HTERT RPE-1 (cell line): ENCODE measurements around the gene COMMD2.

Source experiments
- in situ Hi-C: fragments of 300-500 bp; cut with MboI; formaldehyde crosslinking; loops from 4 replicates; pipeline ENCODE4 v1.14.3; 2020; ENCODE audit warnings: low sequenced_read_pairs

Gene COMMD2

GRCh38 chr3:149752051-149752787, at the start of gene COMMD2:
Gene COMMD2 (minus strand): TSS chr3:149752489. CDS start chr3:149752444, 45 bp downstream.
- in situ Hi-C loops, result no loop called here

GRCh38 chr3:149801639-149802038, 49.4 kb upstream of the COMMD2 start:
- in situ Hi-C loops, result no loop called here

- in situ Hi-C loops, result no loop called here
Measured at GRCh38 chr3:149801195-149801594, 48.9 kb upstream of the COMMD2 start.

DNA sequence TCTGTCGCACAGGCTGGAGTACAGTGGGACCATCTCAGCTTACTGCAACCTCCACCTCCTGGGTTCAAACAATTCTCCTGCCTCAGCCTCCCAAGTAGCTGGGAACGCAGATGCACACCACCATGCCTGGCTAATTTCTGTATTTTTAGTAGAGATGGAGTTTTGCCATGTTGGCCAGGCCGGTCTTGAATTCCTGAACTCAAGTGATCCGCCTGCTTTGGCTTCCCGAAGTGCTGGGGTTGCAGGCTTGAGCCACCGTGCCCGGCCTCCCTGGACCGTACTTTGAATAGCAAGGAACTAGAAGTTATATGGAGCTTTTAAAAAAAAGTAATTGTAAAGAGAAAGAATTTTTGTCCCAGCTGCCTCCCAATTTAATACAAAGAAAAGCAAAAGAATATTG, 48.4 kb upstream of the COMMD2 start:
- in situ Hi-C loops, result no loop called here

DNA sequence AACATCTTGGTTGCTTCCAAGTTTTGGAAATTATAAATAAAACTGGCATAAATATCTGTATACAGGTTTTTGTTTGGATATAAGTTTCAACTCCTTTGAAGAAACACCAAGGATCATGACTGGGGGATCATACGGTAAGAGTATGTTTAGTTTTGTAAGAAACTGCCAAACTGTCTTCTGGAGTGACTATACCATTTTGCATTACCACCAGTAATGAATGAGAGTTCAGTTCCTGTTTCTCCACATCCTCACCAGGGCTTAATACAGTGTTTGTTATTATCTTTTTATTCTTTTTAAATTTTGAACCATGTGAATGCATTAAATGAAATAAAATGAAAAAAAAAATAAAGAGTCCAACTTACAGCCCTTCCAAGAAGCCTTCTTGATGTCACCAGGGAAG, 43.7 kb upstream of the COMMD2 start:
- in situ Hi-C loops, result no loop called here

DNA sequence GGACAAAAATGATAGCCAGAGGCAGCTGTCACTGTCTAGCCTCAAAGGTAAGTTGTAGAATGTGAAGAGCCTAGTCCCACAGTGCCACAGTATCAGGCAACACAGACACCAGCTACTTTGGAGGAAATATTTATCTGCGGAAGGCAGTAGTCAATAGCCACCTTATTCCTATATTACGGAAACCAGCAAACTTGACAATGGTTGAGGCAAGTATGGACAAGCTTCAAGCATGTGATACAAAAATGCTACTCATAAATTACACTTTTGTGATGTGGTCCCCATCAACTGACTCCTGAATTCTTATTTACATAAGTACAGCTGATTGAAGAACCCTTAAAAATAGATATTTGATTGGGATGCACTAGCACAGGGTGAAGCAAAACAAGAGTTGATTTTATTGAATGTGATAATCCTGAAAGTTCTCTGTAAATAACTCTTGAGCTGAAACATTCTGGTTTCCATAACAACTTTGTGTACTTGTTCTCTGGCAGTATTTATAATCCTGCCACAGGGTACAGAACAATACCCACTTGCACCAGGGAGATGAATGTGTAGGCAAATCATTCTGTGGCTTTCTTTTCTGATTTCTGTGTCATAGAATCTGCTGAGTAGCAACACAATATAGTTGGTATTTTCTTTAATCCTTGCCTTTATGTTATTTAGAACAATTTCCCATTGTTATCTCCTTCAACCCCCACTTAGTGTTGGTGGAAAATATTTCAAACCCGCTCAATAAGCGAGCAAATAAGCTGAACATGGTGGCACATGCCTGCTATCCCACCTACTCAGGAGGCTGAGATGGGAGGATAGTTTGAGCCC, 40.4 kb upstream of the COMMD2 start, which contains the start of gene ANKUB1:
ANKUB1 (minus strand) TSS at position 103 of the 819 bp plus-strand sequence. CDS start 188 bp downstream, outside the sequence.
- in situ Hi-C loops, result no loop called here

GRCh38 chr3:149790698-149791097, 38.4 kb upstream of the COMMD2 start:
- in situ Hi-C loops, result no loop called here

GRCh38 chr3:149790268-149790667, 38.0 kb upstream of the COMMD2 start:
- in situ Hi-C loops, result no loop called here

DNA sequence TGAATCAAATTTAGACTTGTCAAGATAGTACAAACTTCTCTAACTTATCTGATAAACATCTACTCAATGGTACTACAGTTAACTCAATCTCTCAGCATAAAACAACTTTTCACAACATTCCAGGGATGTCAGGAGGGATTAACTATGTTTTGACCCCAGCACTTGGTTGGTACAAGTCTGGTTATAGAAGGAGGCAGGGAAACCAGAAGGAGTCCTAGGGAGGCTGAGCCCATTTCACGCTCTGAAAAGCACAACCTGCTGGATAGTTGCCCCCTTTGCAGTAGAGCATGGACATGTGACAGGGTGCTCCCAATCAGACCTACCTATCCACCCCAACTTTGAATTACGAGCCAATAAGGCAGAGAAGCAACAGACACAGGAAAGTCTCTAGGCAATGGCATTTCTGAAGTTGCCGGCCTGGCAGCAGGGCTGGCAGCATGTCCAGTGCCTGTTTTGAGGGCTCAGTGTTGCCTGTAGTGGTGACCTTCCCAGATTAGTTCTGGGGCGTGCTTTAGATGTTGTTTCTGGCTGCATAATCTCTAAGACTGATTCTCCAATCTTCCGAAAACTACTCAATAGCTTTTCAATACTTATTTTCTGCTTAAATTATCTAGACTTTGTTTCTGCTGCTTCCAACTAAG, 31.9 kb upstream of the COMMD2 start:
- in situ Hi-C loops, result no loop called here

DNA sequence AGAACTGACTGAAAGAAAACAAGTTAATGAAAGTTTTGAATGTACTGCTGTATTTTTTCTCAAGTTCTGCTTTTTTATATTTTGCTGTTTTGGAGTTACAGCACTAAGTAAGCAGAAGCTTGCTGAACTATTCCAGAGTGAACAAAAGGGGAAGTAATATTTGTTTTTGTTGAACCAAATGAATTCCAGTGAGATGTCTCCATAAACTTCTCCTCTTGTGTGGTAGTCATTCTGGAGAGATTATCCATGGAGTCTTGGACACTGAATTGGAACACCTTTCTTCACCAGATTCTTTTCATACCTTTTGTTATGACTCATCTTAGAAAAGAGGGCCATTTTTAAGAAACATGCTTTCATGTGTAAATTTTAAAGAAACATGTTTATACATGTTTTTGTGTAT, 31.3 kb upstream of the COMMD2 start:
- in situ Hi-C loops, result no loop called here

GRCh38 chr3:149781741-149782140, 29.5 kb upstream of the COMMD2 start:
- in situ Hi-C loops, result no loop called here

DNA sequence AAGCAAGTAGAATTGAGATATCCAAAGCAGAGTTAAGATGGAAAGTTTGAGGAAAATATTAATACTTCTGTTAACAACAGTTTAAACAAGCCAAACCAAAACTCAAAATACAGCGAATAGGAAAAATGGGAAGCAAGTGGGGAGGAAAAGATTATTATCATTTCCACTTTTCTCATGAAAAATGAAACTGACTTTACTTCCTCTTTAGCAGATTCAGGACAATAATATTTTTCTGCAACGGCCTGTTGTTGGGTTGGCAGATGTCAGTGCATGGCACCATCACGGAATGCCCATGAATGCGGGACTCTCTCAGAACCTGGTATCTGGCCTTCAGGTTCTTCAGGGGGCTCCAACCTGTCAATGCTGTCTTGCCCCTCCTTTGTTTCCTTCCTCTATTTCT, 28.9 kb upstream of the COMMD2 start:
- in situ Hi-C loops, result no loop called here

GRCh38 chr3:149777414-149778214, 25.3 kb upstream of the COMMD2 start:
- in situ Hi-C loops, result no loop called here

DNA sequence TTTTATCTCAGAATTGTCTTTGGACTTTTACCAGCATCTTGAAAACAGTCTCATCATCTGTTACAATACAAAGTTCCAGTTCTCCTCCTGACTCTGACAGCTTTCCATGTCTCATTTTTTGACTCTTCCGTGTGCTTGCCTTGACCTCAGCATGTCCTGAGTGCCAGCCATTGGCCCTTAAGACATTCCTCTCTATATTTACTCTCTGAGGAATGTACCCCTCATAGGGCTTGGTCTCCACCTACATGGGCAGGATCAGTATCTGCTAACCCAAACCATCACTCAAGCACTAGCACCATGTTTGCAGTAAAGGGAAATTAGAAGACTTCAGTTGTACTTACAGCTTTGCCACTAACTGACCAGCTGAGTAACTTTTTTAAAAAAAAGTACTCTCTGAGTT, 23.9 kb upstream of the COMMD2 start:
- in situ Hi-C loops, result no loop called here

DNA sequence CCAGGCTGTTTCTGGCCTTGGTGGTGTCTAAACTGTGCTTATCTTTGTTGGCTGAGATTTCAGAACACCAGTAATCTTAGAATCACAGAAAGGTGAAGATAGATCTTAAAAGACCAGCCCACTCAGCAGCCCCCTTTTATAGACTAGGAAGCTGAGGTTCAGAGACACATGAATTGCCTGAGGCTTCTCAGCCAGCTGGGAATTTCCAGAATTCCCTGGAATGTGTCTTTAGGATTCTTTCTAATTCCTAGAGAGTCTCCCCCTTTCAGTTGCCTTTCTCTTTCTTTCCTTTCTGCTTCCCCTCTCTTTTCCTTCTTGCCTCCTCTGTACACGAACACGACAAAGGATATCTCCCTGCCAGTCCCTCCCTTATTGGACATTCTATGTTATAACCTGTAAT, 20.6 kb upstream of the COMMD2 start:
- in situ Hi-C loops, result no loop called here

- in situ Hi-C loops, result no loop called here
Measured at GRCh38 chr3:149771652-149772271, 19.5 kb upstream of the COMMD2 start.

DNA sequence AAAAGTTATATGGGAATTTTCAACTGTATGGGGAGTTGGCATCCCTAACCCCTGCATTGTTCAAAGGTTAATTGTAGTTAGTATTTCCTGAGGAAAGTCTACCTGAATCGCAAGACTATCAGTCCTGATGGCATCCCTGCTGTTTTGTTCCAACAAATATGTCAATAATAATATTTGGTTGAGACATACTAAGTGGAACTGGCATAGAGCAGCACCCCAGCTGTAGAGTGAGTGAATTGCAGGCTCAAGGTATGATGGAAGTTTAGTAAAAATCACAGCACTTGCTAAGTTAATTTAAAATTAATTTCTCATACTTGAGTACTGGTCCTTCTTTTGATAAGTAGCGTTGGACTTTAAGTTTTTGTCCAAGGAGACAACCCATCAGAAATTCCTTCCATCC, 18.0 kb upstream of the COMMD2 start:
- in situ Hi-C loops, result no loop called here

- in situ Hi-C loops, result no loop called here
Measured at GRCh38 chr3:149768704-149769103, 16.4 kb upstream of the COMMD2 start.

- in situ Hi-C loops, result no loop called here
Measured at GRCh38 chr3:149767720-149768119, 15.4 kb upstream of the COMMD2 start.

DNA sequence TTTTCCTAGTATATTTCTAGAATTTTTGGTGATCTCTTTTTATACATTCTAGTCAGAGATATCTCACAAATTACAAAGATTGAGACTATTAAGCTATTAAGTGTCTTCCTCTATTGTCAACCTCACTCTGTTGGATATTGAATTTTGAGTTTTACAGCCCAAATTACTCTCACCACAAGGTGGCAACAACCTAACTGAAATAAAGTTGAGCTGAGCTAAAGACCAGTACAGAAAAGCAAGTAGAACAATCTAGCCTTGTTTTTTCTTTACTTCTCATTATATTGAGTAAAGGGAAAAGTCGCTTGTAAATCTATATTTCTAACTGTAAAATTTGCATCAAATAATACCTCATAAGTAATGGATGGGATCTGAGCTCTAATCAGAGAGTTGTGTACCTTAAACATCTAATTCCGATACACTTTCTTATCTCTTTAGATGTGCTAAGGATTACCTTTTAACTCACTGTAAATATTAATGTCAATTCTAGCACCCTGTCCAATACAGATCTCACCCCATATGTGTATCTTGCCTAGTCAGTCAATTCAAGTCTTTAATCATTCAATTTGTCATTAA, 13.6 kb upstream of the COMMD2 start:
- in situ Hi-C loops, result no loop called here
